ENCODE results near the gene PTPRD. TPM values are rescaled to one million over a fixed set of nuclear protein-coding genes. Genes with fewer than 3 reads are reported as not detected.

The PTPRD gene
- total and polyA plus RNA-seq, 3 experiments from 2014 or later = 0.02 to 0.04 TPM; not detected in 1

GRCh38 chr9:8329561-8330283 is 2283.1 kb downstream of the PTPRD start:
- H3K4me1 Mint-ChIP-seq = no peaks in the 10 kb centered on the region
- DNase-seq = no peak
- H3K4me3 ChIP-seq (ENCODE audit: low read length) = no peak overlapping the region
- H3K36me3 ChIP-seq (ENCODE audit: insufficient read depth, low read length) = no peaks in the 10 kb centered on the region
- no peaks in the 10 kb centered on the region for H3K4me1 ChIP-seq (ENCODE audit: insufficient read depth, low read length)
- ChIA-PET CTCF (no interaction called here), POLR2A (no interaction called here)
- no peak overlapping the region for H3K27ac Mint-ChIP-seq
- peaks cover 0 to 11% (median 0%) of the 10 kb centered on the region in 3 donors for H3K36me3 Mint-ChIP-seq
- H3K27me3 Mint-ChIP-seq = peaks cover 4 to 29% of the 10 kb centered on the region in 2 donors
- peaks cover 0 to 4% (median 0%) of the 10 kb centered on the region in 5 donors for H3K9me3 Mint-ChIP-seq
- no peak overlapping the region for H3K27ac ChIP-seq (ENCODE audit: low read depth, low read length)
- no peak overlapping the region for H3K4me3 Mint-ChIP-seq
- no peaks in the 10 kb centered on the region for H3K9me3 ChIP-seq (ENCODE audit: low read length)
- H3K27me3 ChIP-seq (ENCODE audit: insufficient read depth, low read length, poor library complexity, severe bottlenecking) = no peaks in the 10 kb centered on the region

GRCh38 chr9:8315211-8315610 is 2297.6 kb downstream of the PTPRD start:
- Histone ChIP-seq H3K36me3 (ENCODE audit: insufficient read depth, low read length) (no peaks in the 10 kb centered on the region), H3K4me3 (ENCODE audit: low read length) (no peak overlapping the region), H3K27ac (ENCODE audit: low read depth, low read length) (no peak overlapping the region), H3K27me3 (ENCODE audit: insufficient read depth, low read length, poor library complexity, severe bottlenecking) (no peaks in the 10 kb centered on the region), H3K9me3 (ENCODE audit: low read length) (no peaks in the 10 kb centered on the region), H3K4me1 (ENCODE audit: insufficient read depth, low read length) (no peaks in the 10 kb centered on the region)
- Mint-ChIP-seq H3K9me3 (peaks cover 0 to 2% (median 0%) of the 10 kb centered on the region in 5 donors), H3K27ac (no peak overlapping the region), H3K4me3 (no peak overlapping the region), H3K27me3 (peaks cover 1 to 5% of the 10 kb centered on the region in 2 donors), H3K36me3 (no peaks in the 10 kb centered on the region), H3K4me1 (no peaks in the 10 kb centered on the region)
- CTCF ChIA-PET = no interaction called here
- POLR2A ChIA-PET = no interaction called here
- DNase-seq = no peak

DNA sequence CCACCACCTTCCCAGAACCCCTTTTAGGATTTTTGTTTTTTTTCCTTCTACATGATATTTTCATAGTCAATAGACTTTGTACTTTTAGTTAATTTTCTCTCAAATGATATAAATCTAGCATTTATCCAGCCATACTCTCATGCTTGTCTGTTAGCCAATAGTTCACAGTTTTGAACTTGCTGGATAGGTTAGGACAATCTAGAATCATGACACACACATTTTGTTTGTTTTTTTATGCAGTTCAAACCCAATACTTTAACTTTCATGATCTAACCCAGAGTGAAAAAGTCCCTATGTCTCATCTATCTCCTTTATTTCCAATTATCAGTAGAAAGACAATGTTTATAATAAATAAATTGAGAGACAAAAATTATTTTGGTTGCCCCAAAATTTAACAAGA is 2303.5 kb downstream of the PTPRD start:
- POLR2A ChIA-PET = no interaction called here

DNA sequence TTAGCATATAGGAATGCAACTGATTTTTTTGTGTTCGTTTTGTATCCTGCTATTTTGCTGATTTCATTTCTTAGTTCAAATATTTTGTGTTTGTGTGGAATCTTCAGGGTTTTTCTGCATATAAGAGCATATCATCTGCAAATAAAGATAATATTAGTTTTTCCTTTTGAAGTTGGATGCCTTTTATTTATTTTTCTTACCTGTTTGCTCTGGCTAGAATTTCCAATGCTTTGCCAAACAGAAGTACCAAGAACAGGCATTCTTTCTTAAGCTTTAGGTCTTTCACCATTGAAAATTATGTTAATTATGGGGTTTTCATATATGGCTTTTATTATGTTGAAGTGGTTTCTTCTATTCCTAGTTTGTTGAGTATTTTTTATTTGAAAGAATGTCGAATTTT is 2308.1 kb downstream of the PTPRD start:
- DNase-seq = no peak
- H3K36me3 ChIP-seq (ENCODE audit: insufficient read depth, low read length) = no peaks in the 10 kb centered on the region
- Mint-ChIP-seq H3K4me3 (no peak overlapping the region), H3K27ac (no peak overlapping the region), H3K27me3 (peaks cover 0 to 3% of the 10 kb centered on the region in 2 donors), H3K36me3 (peaks cover 0 to 7% (median 2%) of the 10 kb centered on the region in 3 donors), H3K4me1 (no peaks in the 10 kb centered on the region), H3K9me3 (peaks cover 3 to 27% (median 12%) of the 10 kb centered on the region in 5 donors)
- H3K27me3 ChIP-seq (ENCODE audit: insufficient read depth, low read length, poor library complexity, severe bottlenecking) = no peaks in the 10 kb centered on the region
- no peak overlapping the region for H3K27ac ChIP-seq (ENCODE audit: low read depth, low read length)
- ChIA-PET CTCF (no interaction called here), POLR2A (no interaction called here)
- H3K4me3 ChIP-seq (ENCODE audit: low read length) = no peak overlapping the region
- H3K4me1 ChIP-seq (ENCODE audit: insufficient read depth, low read length) = no peaks in the 10 kb centered on the region
- H3K9me3 ChIP-seq (ENCODE audit: low read length) = no peaks in the 10 kb centered on the region

More for the DNA sequence above, 2303.5 kb downstream of the PTPRD start:
- Histone ChIP-seq H3K4me1 (ENCODE audit: insufficient read depth, low read length) (no peaks in the 10 kb centered on the region), H3K27ac (ENCODE audit: low read depth, low read length) (no peak overlapping the region), H3K4me3 (ENCODE audit: low read length) (no peak overlapping the region), H3K27me3 (ENCODE audit: insufficient read depth, low read length, poor library complexity, severe bottlenecking) (no peaks in the 10 kb centered on the region), H3K36me3 (ENCODE audit: insufficient read depth, low read length) (no peaks in the 10 kb centered on the region), H3K9me3 (ENCODE audit: low read length) (no peaks in the 10 kb centered on the region)
- CTCF ChIA-PET = no interaction called here
- DNase-seq = no peak
- H3K27ac Mint-ChIP-seq = no peak overlapping the region
- no peak overlapping the region for H3K4me3 Mint-ChIP-seq
- H3K9me3 Mint-ChIP-seq = peaks cover 3 to 30% (median 12%) of the 10 kb centered on the region in 5 donors
- peaks cover 0 to 7% (median 2%) of the 10 kb centered on the region in 3 donors for H3K36me3 Mint-ChIP-seq
- H3K4me1 Mint-ChIP-seq = no peaks in the 10 kb centered on the region
- peaks cover 3 to 5% of the 10 kb centered on the region in 2 donors for H3K27me3 Mint-ChIP-seq

DNA sequence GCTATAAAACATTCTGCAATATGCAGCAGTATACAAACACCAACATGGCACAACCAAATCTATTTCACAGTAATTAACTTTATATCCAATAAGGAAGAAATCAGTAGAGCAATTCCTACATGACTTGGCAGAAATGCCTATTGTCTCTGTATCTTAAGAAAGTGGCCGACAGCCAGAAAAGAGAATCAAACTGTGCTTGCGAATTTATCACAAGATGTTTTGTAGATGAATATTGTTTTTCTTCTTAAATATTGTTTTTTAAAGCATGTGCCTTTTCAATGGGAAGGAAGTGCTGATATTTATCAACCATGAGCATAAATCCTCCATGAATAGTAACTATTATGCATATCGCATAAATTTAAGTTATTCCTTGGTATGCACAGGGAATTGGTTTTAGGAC is 2311.5 kb downstream of the PTPRD start:
- H3K27me3 Mint-ChIP-seq = no peaks in the 10 kb centered on the region
- Histone ChIP-seq H3K4me3 (ENCODE audit: low read length) (no peak overlapping the region), H3K27ac (ENCODE audit: low read depth, low read length) (no peak overlapping the region), H3K4me1 (ENCODE audit: insufficient read depth, low read length) (no peaks in the 10 kb centered on the region), H3K9me3 (ENCODE audit: low read length) (no peaks in the 10 kb centered on the region), H3K27me3 (ENCODE audit: insufficient read depth, low read length, poor library complexity, severe bottlenecking) (no peaks in the 10 kb centered on the region), H3K36me3 (ENCODE audit: insufficient read depth, low read length) (no peaks in the 10 kb centered on the region)
- peaks cover 0 to 2% (median 0%) of the 10 kb centered on the region in 3 donors for H3K36me3 Mint-ChIP-seq
- no peak overlapping the region for H3K4me3 Mint-ChIP-seq
- ChIA-PET CTCF (no interaction called here), POLR2A (no interaction called here)
- DNase-seq = no peak
- peak overlapping the region in 1 of 8 donors; percentile 47 for H3K27ac Mint-ChIP-seq
- no peaks in the 10 kb centered on the region for H3K4me1 Mint-ChIP-seq
- peaks cover 0 to 8% (median 2%) of the 10 kb centered on the region in 5 donors for H3K9me3 Mint-ChIP-seq

DNA sequence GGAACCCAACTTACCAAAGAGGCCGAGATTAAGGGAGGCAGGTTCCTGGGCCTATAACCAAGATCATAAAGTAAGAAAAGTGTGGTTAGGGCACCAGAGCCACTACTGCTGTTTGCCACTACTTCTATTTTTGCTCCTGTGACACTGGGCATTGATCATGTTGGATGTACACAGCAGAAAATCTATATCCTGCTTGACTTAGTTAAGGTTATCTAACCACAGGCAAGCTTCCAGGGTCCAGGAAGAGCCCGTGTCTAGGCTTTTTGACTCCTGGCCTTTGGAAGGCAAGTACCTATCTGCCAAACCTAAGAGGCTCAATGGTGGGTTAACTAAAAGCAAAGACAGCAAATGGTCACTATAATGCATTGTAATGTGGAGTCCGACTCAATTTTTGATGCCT is 2315.8 kb downstream of the PTPRD start:
- ChIA-PET CTCF (no interaction called here), POLR2A (no interaction called here)
- H3K4me1 Mint-ChIP-seq = no peaks in the 10 kb centered on the region
- H3K4me3 Mint-ChIP-seq = no peak overlapping the region
- no peak for DNase-seq
- Histone ChIP-seq H3K9me3 (ENCODE audit: low read length) (no peaks in the 10 kb centered on the region), H3K4me3 (ENCODE audit: low read length) (no peak overlapping the region), H3K36me3 (ENCODE audit: insufficient read depth, low read length) (no peaks in the 10 kb centered on the region), H3K27ac (ENCODE audit: low read depth, low read length) (no peak overlapping the region), H3K4me1 (ENCODE audit: insufficient read depth, low read length) (no peaks in the 10 kb centered on the region), H3K27me3 (ENCODE audit: insufficient read depth, low read length, poor library complexity, severe bottlenecking) (no peaks in the 10 kb centered on the region)
- H3K27me3 Mint-ChIP-seq = peaks cover 0 to 1% of the 10 kb centered on the region in 2 donors
- no peak overlapping the region for H3K27ac Mint-ChIP-seq
- no peaks in the 10 kb centered on the region for H3K36me3 Mint-ChIP-seq
- H3K9me3 Mint-ChIP-seq = peaks cover 0 to 2% (median 0%) of the 10 kb centered on the region in 5 donors

- Histone ChIP-seq H3K4me3 (ENCODE audit: low read length) (no peak overlapping the region), H3K9me3 (ENCODE audit: low read length) (no peaks in the 10 kb centered on the region), H3K27me3 (ENCODE audit: insufficient read depth, low read length, poor library complexity, severe bottlenecking) (no peaks in the 10 kb centered on the region), H3K36me3 (ENCODE audit: insufficient read depth, low read length) (no peaks in the 10 kb centered on the region), H3K4me1 (ENCODE audit: insufficient read depth, low read length) (no peaks in the 10 kb centered on the region), H3K27ac (ENCODE audit: low read depth, low read length) (no peak overlapping the region)
- ChIA-PET POLR2A (no interaction called here), CTCF (no interaction called here)
- Mint-ChIP-seq H3K36me3 (no peaks in the 10 kb centered on the region), H3K9me3 (peaks cover 0 to 2% (median 0%) of the 10 kb centered on the region in 5 donors), H3K27ac (no peak overlapping the region), H3K4me1 (no peaks in the 10 kb centered on the region), H3K4me3 (peak overlapping the region in 1 of 7 donors; percentile 37), H3K27me3 (peaks cover 0 to 1% of the 10 kb centered on the region in 2 donors)
- DNase-seq = no peak
These were observed 2320.1 kb downstream of the PTPRD start for GRCh38 chr9:8292657-8293056.

- ChIA-PET POLR2A (no interaction called here), CTCF (no interaction called here)
- H3K4me1 ChIP-seq (ENCODE audit: insufficient read depth, low read length) = no peaks in the 10 kb centered on the region
- no peak overlapping the region for H3K27ac Mint-ChIP-seq
- no peak overlapping the region for H3K4me3 ChIP-seq (ENCODE audit: low read length)
- no peak overlapping the region for H3K4me3 Mint-ChIP-seq
- H3K4me1 Mint-ChIP-seq = no peaks in the 10 kb centered on the region
- H3K36me3 ChIP-seq (ENCODE audit: insufficient read depth, low read length) = no peaks in the 10 kb centered on the region
- H3K9me3 Mint-ChIP-seq = peaks cover 0 to 2% (median 0%) of the 10 kb centered on the region in 5 donors
- no peak for DNase-seq
- H3K27me3 Mint-ChIP-seq = peaks cover 1 to 10% of the 10 kb centered on the region in 2 donors
- H3K27ac ChIP-seq (ENCODE audit: low read depth, low read length) = no peak overlapping the region
- no peaks in the 10 kb centered on the region for H3K36me3 Mint-ChIP-seq
- no peaks in the 10 kb centered on the region for H3K27me3 ChIP-seq (ENCODE audit: insufficient read depth, low read length, poor library complexity, severe bottlenecking)
- no peaks in the 10 kb centered on the region for H3K9me3 ChIP-seq (ENCODE audit: low read length)
These were observed 2323.1 kb downstream of the PTPRD start for GRCh38 chr9:8289681-8290080.
